GM12878 (cell line): ENCODE data around the gene SLC2A1. TPM values are rescaled to one million over a fixed set of nuclear protein-coding genes. Genes with fewer than 3 reads are reported as not detected.
A peak's percentile ranks its signal among the peaks of the same experiment; 100 is the strongest.

Experiments
- BCL3 ChIP-seq: IDR thresholded peaks from 2 replicates; pipeline ENCODE4 v1.6.1; 2011; ENCODE audit warnings: borderline replicate concordance, low read depth, mild to moderate bottlenecking, moderate library complexity, low read length; ENCODE audit not compliant: insufficient read depth, poor library complexity, severe bottlenecking
- CREB1 ChIP-seq: IDR thresholded peaks from 2 replicates; pipeline ENCODE4 v1.6.1; 2012; ENCODE audit warnings: low read depth, mild to moderate bottlenecking, inconsistent platforms
- ETV6 ChIP-seq, 2 experiments: fragments of 450-650 bp in 1 of 2; IDR thresholded peaks in 1 of 2; conservative IDR thresholded peaks in 1 of 2; 2 replicates each; pipeline ENCODE4 v1.6.1; 2014; ENCODE audit warnings: antibody characterized with exemption in 1 of 2, borderline replicate concordance in 1 of 2, low read depth in 1 of 2, mild to moderate bottlenecking in 1 of 2, moderate library complexity in 1 of 2
- FOXK2 ChIP-seq: fragments of 450-650 bp; IDR thresholded peaks from 2 replicates; pipeline ENCODE4 v1.6.1; 2017; ENCODE audit warnings: mild to moderate bottlenecking, moderate library complexity
- KDM1A ChIP-seq: fragments of 200-600 bp; sonication (generic); IDR thresholded peaks from 2 replicates; pipeline ENCODE4 v1.6.1; 2016; ENCODE audit warnings: borderline replicate concordance
- NFYA ChIP-seq: IDR thresholded peaks from 2 replicates; pipeline ENCODE4 v1.6.1; 2011; ENCODE audit warnings: low read depth, mild to moderate bottlenecking, low read length, improper control_type of control experiment, borderline replicate concordance
- PKNOX1 ChIP-seq: fragments of 450-650 bp; IDR thresholded peaks from 2 replicates; pipeline ENCODE4 v1.6.1; 2016; ENCODE audit warnings: mild to moderate bottlenecking
- POLR2AphosphoS2 ChIP-seq: IDR thresholded peaks from 2 replicates; pipeline ENCODE4 v1.6.1; 2011; ENCODE audit warnings: low read depth, mild to moderate bottlenecking, low read length, improper control_type of control experiment, moderate library complexity
- RCOR1 ChIP-seq: conservative IDR thresholded peaks from 2 replicates; pipeline ENCODE4 v1.6.1; 2012; ENCODE audit warnings: low read depth, low read length, improper control_type of control experiment
- SIX5 ChIP-seq: IDR thresholded peaks from 2 replicates; pipeline ENCODE4 v1.6.1; 2011; ENCODE audit warnings: mild to moderate bottlenecking, low read depth, low read length, moderate library complexity; ENCODE audit not compliant: severe bottlenecking
- SP1 ChIP-seq: IDR thresholded peaks from one replicate; pipeline ENCODE4 v1.6.1; 2011; ENCODE audit warnings: low read depth, low read length
- TAF1 ChIP-seq: IDR thresholded peaks from 2 replicates; pipeline ENCODE4 v1.6.1; 2011; ENCODE audit warnings: mild to moderate bottlenecking, low read depth, low read length, borderline replicate concordance
- TARDBP ChIP-seq: IDR thresholded peaks from 2 replicates; pipeline ENCODE4 v1.6.1; 2016; ENCODE audit warnings: borderline replicate concordance
- TCF7 ChIP-seq: IDR thresholded peaks from 2 replicates; pipeline ENCODE4 v1.6.1; 2014; ENCODE audit warnings: antibody characterized with exemption, borderline replicate concordance
- YY1 ChIP-seq: IDR thresholded peaks from 2 replicates; pipeline ENCODE4 v1.6.1; 2011; ENCODE audit warnings: low read depth, mild to moderate bottlenecking, low read length
- ZNF687 ChIP-seq: fragments of 450-650 bp; IDR thresholded peaks from 2 replicates; pipeline ENCODE4 v1.6.1; 2017; ENCODE audit warnings: mild to moderate bottlenecking, moderate library complexity
- polyA plus RNA-seq, 11 experiments: library from polyadenylated mRNA; depleted of rRNA in 4 of 11; unstranded in 6 of 11; stranded (reverse) in 5 of 11; fragments of >200 nt; fragmentation: Nextera tagmentation in 4 of 11; fragmentation: Illumina TruSeq in 1 of 11; extraction: Ambion mirVana in 4 of 11; extraction: Trizol in 1 of 11; gene quantifications; 1 replicate in 1 of 11; 2 replicates in 10 of 11; pipeline versions ENCODE4 v1.2.1 to v1.2.3, GENCODE V29; 2011 to 2016; ENCODE audit warnings: inconsistent platforms in 2 of 11, missing spikeins in 2 of 11, low read depth in 1 of 11
- total RNA-seq, 4 experiments: library from RNA; depleted of rRNA in 3 of 4; stranded (reverse); fragments of >200 nt in 3 of 4; fragmentation: Illumina TruSeq in 1 of 4; extraction: Trizol in 1 of 4; gene quantifications; 2 replicates each; pipeline versions ENCODE4 v1.2.1 to v1.2.3, GENCODE V29; 2013 to 2021
- TF ChIP-seq, protein P1 (sequence below): IDR thresholded peaks from 2 replicates; pipeline ENCODE4 v1.6.1; 2011; ENCODE audit warnings: low read depth, mild to moderate bottlenecking, low read length, moderate library complexity, borderline replicate concordance; ENCODE audit errors: extremely low read depth
- TF ChIP-seq, protein P2 (sequence below): IDR thresholded peaks from 2 replicates; pipeline ENCODE4 v1.6.1; 2012; ENCODE audit warnings: mild to moderate bottlenecking, low read depth, low read length
- TF ChIP-seq, protein P3 (sequence below): fragments of 450-650 bp; IDR thresholded peaks from 2 replicates; pipeline ENCODE4 v1.6.1; 2017; ENCODE audit warnings: borderline replicate concordance

SLC2A1 gene
- total and polyA plus RNA-seq, 10 of the 15 experiments (the other 5 are each of a cell fraction or from before 2014, with no cell fraction given), result 5.7 to 66.0 (median 44.2) TPM

GRCh38 chr1:42931108-42931539, 27.5 kb downstream of the SLC2A1 start (continued):
- TF ChIP-seq ZNF687 (peak; percentile 83), KDM1A (no peak), TCF7 (no peak), TAF1 (no peak), SP1 (no peak), SIX5 (no peak), TARDBP (no peak), BCL3 (no peak), ETV6 (conservative IDR thresholded peaks at IDR 0.05 in 1 of 2, IDR thresholded peaks at IDR 0.05 in 1 of 2; ENCODE audit: borderline replicate concordance in 1 of 2, low read depth in 1 of 2) (peak in 1 of 2 experiments; percentile 68; a peak in 2 of 4 replicates), POLR2AphosphoS2 (no peak), RCOR1 (no peak), PKNOX1 (no peak), NFYA (no peak), YY1 (no peak), CREB1 (no peak), FOXK2 (no peak)
- TF ChIP-seq, protein P1, sequence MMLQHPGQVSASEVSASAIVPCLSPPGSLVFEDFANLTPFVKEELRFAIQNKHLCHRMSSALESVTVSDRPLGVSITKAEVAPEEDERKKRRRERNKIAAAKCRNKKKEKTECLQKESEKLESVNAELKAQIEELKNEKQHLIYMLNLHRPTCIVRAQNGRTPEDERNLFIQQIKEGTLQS, result no peak
- TF ChIP-seq, protein P2, sequence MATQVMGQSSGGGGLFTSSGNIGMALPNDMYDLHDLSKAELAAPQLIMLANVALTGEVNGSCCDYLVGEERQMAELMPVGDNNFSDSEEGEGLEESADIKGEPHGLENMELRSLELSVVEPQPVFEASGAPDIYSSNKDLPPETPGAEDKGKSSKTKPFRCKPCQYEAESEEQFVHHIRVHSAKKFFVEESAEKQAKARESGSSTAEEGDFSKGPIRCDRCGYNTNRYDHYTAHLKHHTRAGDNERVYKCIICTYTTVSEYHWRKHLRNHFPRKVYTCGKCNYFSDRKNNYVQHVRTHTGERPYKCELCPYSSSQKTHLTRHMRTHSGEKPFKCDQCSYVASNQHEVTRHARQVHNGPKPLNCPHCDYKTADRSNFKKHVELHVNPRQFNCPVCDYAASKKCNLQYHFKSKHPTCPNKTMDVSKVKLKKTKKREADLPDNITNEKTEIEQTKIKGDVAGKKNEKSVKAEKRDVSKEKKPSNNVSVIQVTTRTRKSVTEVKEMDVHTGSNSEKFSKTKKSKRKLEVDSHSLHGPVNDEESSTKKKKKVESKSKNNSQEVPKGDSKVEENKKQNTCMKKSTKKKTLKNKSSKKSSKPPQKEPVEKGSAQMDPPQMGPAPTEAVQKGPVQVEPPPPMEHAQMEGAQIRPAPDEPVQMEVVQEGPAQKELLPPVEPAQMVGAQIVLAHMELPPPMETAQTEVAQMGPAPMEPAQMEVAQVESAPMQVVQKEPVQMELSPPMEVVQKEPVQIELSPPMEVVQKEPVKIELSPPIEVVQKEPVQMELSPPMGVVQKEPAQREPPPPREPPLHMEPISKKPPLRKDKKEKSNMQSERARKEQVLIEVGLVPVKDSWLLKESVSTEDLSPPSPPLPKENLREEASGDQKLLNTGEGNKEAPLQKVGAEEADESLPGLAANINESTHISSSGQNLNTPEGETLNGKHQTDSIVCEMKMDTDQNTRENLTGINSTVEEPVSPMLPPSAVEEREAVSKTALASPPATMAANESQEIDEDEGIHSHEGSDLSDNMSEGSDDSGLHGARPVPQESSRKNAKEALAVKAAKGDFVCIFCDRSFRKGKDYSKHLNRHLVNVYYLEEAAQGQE, result no peak
- TF ChIP-seq, protein P3, sequence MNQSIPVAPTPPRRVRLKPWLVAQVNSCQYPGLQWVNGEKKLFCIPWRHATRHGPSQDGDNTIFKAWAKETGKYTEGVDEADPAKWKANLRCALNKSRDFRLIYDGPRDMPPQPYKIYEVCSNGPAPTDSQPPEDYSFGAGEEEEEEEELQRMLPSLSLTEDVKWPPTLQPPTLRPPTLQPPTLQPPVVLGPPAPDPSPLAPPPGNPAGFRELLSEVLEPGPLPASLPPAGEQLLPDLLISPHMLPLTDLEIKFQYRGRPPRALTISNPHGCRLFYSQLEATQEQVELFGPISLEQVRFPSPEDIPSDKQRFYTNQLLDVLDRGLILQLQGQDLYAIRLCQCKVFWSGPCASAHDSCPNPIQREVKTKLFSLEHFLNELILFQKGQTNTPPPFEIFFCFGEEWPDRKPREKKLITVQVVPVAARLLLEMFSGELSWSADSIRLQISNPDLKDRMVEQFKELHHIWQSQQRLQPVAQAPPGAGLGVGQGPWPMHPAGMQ, result no peak
